PC-3 (cell line): Measurements from ENCODE around the gene ZNF408. TPM values are rescaled to one million over a fixed set of nuclear protein-coding genes. Genes with fewer than 3 reads are reported as not detected.

ENCODE experiments used
- ATAC-seq: fragments of 200-7000 bp; cut with Tn5 transposase; 2 replicates; pipeline ENCODE4 v1.9.1; 2020; ENCODE audit warnings: mild to moderate bottlenecking, moderate library complexity
- BruUV-seq: library from RNA; stranded (reverse); fragments of 400-500 nt; replicated peaks from 2 replicates; lab custom pipeline; 2021; lab: Mats Ljungman, UMichigan
- CTCF ChIA-PET: fragments of 300-600 bp; sonication (Branson Sonifier 250); formaldehyde crosslinking; loops from one replicate; lab custom pipeline; 2022; ENCODE audit warnings: antibody characterized with exemption; lab: Charles Lee
- POLR2A ChIA-PET: fragments of 300-600 bp; sonication (Branson Sonifier 250); formaldehyde crosslinking; loops from one replicate; lab custom pipeline; 2022; ENCODE audit warnings: antibody characterized with exemption; ENCODE audit not compliant: unreplicated experiment; lab: Charles Lee
- DNase-seq: peaks from one replicate; pipeline ENCODE4 v3.0.0-alpha.2; 2015
- H2AFZ ChIP-seq: fragments of 300-600 bp; sonication (generic); 2 replicates; pipeline ENCODE4 v1.6.0; 2016; ENCODE audit warnings: antibody characterized with exemption, low read length
- H3F3A ChIP-seq: fragments of 300-600 bp; sonication (generic); one replicate; pipeline ENCODE4 v1.6.0; 2017; ENCODE audit warnings: antibody characterized with exemption, low read length, control low read depth, mild to moderate bottlenecking; ENCODE audit not compliant: unreplicated experiment
- H3K27ac ChIP-seq: fragments of 300-600 bp; sonication (generic); 2 replicates; pipeline ENCODE4 v1.5.1; 2016; ENCODE audit warnings: mild to moderate bottlenecking, low read length
- H3K27me3 ChIP-seq: fragments of 300-600 bp; sonication (generic); 2 replicates; pipeline ENCODE4 v1.6.1; 2016; ENCODE audit warnings: low read length, mixed read lengths
- H3K36me3 ChIP-seq: fragments of 300-600 bp; sonication (generic); 2 replicates; pipeline ENCODE4 v1.6.1; 2016; ENCODE audit warnings: low read depth, mixed run types, low read length, mixed read lengths
- H3K4me1 ChIP-seq: fragments of 300-600 bp; sonication (generic); 2 replicates; pipeline ENCODE4 v1.5.1; 2016; ENCODE audit warnings: low read length; ENCODE audit not compliant: insufficient read depth
- H3K4me2 ChIP-seq: fragments of 300-600 bp; sonication (generic); 2 replicates; pipeline ENCODE4 v1.6.0; 2016; ENCODE audit warnings: low read length
- H3K4me3 ChIP-seq: fragments of 300-600 bp; sonication (generic); 2 replicates; pipeline ENCODE4 v1.5.1; 2016; ENCODE audit warnings: mild to moderate bottlenecking, low read length, mixed read lengths
- H3K79me2 ChIP-seq: fragments of 300-600 bp; sonication (generic); 2 replicates; pipeline ENCODE4 v1.6.1; 2017; ENCODE audit warnings: low read length, mixed read lengths
- H3K9ac ChIP-seq: fragments of 300-600 bp; sonication (generic); 2 replicates; pipeline ENCODE4 v1.6.0; 2016; ENCODE audit warnings: mild to moderate bottlenecking, low read length
- H3K9me2 ChIP-seq: fragments of 300-600 bp; sonication (generic); replicated peaks from 2 replicates; pipeline ENCODE4 v1.6.1; 2016; ENCODE audit warnings: mixed run types, low read length, mixed read lengths
- H3K9me3 ChIP-seq: fragments of 300-600 bp; sonication (generic); 2 replicates; pipeline ENCODE4 v1.6.1; 2016; ENCODE audit warnings: low read length, mixed read lengths
- H4K20me1 ChIP-seq: fragments of 300-600 bp; sonication (generic); 2 replicates; pipeline ENCODE4 v1.6.1; 2016; ENCODE audit warnings: low read length, mixed read lengths
- EZH2 ChIP-seq: fragments of 300-600 bp; sonication (generic); IDR thresholded peaks from one replicate; pipeline ENCODE4 v1.6.1; 2017; ENCODE audit warnings: antibody characterized with exemption, mild to moderate bottlenecking, low read length; ENCODE audit not compliant: unreplicated experiment
- EZH2phosphoT487 ChIP-seq: fragments of 300-600 bp; sonication (generic); IDR thresholded peaks from 2 replicates; pipeline ENCODE4 v1.6.1; 2018; ENCODE audit warnings: mild to moderate bottlenecking, antibody characterized with exemption, low read length, borderline replicate concordance
- intact Hi-C: fragments of 100-400 bp; cut with micrococcal nuclease; formaldehyde crosslinking; loops from 2 replicates; pipeline ENCODE4 v1.9.0; 2023
- total RNA-seq: library from RNA; depleted of rRNA; stranded (reverse); fragments of >200 nt; gene quantifications from 2 replicates; pipeline ENCODE4 v1.2.3, GENCODE V29; 2014
- TF ChIP-seq, protein P1 (sequence below): fragments of 300-600 bp; sonication (generic); conservative IDR thresholded peaks from 2 replicates; pipeline ENCODE4 v1.5.1; 2017; ENCODE audit warnings: antibody characterized with exemption, low read depth, mild to moderate bottlenecking, low read length

ZNF408 gene
- total RNA-seq, 1 experiment from 2014 or later: 7.1 TPM

- no TSS peak for BruUV-seq
- TF ChIP-seq, protein P1, sequence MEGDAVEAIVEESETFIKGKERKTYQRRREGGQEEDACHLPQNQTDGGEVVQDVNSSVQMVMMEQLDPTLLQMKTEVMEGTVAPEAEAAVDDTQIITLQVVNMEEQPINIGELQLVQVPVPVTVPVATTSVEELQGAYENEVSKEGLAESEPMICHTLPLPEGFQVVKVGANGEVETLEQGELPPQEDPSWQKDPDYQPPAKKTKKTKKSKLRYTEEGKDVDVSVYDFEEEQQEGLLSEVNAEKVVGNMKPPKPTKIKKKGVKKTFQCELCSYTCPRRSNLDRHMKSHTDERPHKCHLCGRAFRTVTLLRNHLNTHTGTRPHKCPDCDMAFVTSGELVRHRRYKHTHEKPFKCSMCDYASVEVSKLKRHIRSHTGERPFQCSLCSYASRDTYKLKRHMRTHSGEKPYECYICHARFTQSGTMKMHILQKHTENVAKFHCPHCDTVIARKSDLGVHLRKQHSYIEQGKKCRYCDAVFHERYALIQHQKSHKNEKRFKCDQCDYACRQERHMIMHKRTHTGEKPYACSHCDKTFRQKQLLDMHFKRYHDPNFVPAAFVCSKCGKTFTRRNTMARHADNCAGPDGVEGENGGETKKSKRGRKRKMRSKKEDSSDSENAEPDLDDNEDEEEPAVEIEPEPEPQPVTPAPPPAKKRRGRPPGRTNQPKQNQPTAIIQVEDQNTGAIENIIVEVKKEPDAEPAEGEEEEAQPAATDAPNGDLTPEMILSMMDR: no peak
- TF ChIP-seq EZH2phosphoT487: no peak
- TF ChIP-seq EZH2: no peak
- H4K20me1 ChIP-seq: no peaks in the 10 kb centered on the region
- no peaks in the 10 kb centered on the region for H3K9me3 ChIP-seq
- H3K9ac ChIP-seq: no peak overlapping the region
- DNase-seq (no peak), ATAC-seq (no peak)
- no peaks in the 10 kb centered on the region for H3F3A ChIP-seq
- no peak overlapping the region for H3K4me2 ChIP-seq
- H3K36me3 ChIP-seq: no peaks in the 10 kb centered on the region
- intact Hi-C loops: no loop called here
- no peaks in the 10 kb centered on the region for H3K79me2 ChIP-seq
- H3K9me2 ChIP-seq: no peaks in the 10 kb centered on the region
- POLR2A ChIA-PET: no interaction called here
- H3K27me3 ChIP-seq: no peaks in the 10 kb centered on the region
- no peak overlapping the region for H3K27ac ChIP-seq
- no peaks in the 10 kb centered on the region for H3K4me1 ChIP-seq
- CTCF ChIA-PET: no interaction called here
- H2AFZ ChIP-seq: no peak overlapping the region
- no peak overlapping the region for H3K4me3 ChIP-seq
Measured at GRCh38 chr11:46726206-46726862, 25.5 kb downstream of the ZNF408 start.

- Histone ChIP-seq H3K79me2 (no peaks in the 10 kb centered on the region), H3K4me1 (no peaks in the 10 kb centered on the region), H3K9me2 (no peaks in the 10 kb centered on the region), H3K9me3 (no peaks in the 10 kb centered on the region), H3K9ac (no peak overlapping the region), H3K36me3 (no peaks in the 10 kb centered on the region), H3K4me2 (no peak overlapping the region), H3K4me3 (no peak overlapping the region), H3F3A (no peaks in the 10 kb centered on the region), H3K27me3 (no peaks in the 10 kb centered on the region), H3K27ac (no peak overlapping the region), H4K20me1 (no peaks in the 10 kb centered on the region), H2AFZ (no peak overlapping the region)
- no TSS peak for BruUV-seq
- ATAC-seq (no peak), DNase-seq (no peak)
- intact Hi-C loops: no loop called here
- TF ChIP-seq EZH2phosphoT487: no peak
- TF ChIP-seq, protein P1: no peak
- ChIA-PET POLR2A (no interaction called here), CTCF (no interaction called here)
Measured at GRCh38 chr11:46727952-46728658, 27.3 kb downstream of the ZNF408 start.

DNA sequence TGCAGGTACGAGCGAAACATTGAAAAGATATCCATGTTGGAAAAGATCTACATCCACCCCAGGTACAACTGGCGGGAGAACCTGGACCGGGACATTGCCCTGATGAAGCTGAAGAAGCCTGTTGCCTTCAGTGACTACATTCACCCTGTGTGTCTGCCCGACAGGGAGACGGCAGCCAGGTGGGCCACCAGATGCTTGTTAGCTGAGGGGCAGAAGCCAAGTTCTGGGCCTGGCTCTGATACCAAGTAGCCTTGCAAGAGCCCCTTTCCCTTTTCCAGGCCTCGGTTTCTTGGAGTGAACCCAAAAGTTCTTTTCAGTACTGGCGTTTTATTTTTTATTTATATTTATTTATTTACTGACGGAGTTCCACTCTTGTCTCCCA is 27.8 kb downstream of the ZNF408 start:
- H3K9me2 ChIP-seq: no peaks in the 10 kb centered on the region
- no peak overlapping the region for H3K4me3 ChIP-seq
- H3K4me1 ChIP-seq: no peaks in the 10 kb centered on the region
- H3K27me3 ChIP-seq: no peaks in the 10 kb centered on the region
- no peak overlapping the region for H3K27ac ChIP-seq
- no peaks in the 10 kb centered on the region for H3F3A ChIP-seq
- no peaks in the 10 kb centered on the region for H4K20me1 ChIP-seq
- intact Hi-C loops: no loop called here
- no peaks in the 10 kb centered on the region for H3K79me2 ChIP-seq
- ChIA-PET CTCF (no interaction called here), POLR2A (no interaction called here)
- H3K36me3 ChIP-seq: no peaks in the 10 kb centered on the region
- no peak for DNase-seq
- no TSS peak for BruUV-seq
- H3K9ac ChIP-seq: no peak overlapping the region
- TF ChIP-seq, protein P1: no peak
- TF ChIP-seq EZH2: no peak
- no peak for TF ChIP-seq EZH2phosphoT487
- no peak for ATAC-seq
- H3K4me2 ChIP-seq: no peak overlapping the region
- no peak overlapping the region for H2AFZ ChIP-seq
- H3K9me3 ChIP-seq: no peaks in the 10 kb centered on the region
